ENCODE measurements around the gene CLK2. TPM values are rescaled to one million over a fixed set of nuclear protein-coding genes. Genes with fewer than 3 reads are reported as not detected.

CLK2 gene
- total and polyA plus RNA-seq, 9 of the 15 experiments (the other 6 are each of a cell fraction or from before 2014, with no cell fraction given), result 13.5 to 81.4 (median 39.6) TPM

DNA sequence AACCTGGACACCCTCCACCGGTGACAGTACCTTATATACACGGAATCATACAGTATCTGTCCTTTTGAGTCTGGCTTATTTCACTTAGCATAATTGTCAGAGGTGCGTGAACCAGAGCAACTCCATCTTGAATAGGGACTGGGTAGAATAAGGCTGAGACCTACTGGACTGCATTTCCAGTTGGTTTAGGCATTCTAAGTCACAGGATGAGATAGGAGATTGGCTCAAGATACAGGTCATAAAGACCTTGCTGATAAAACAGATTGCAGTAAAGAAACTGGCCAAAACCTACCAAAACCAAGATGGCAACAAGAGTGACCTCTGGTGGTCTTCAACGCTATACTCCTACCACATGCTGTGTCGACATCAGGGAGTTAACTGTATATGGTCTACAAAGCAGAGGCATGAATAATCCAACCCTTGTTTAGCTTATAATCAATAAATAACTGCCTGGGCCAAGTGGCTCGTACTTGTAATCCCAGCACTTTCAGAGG lies 34.0 kb upstream of the CLK2 start (continued):
- TF ChIP-seq, protein P1, sequence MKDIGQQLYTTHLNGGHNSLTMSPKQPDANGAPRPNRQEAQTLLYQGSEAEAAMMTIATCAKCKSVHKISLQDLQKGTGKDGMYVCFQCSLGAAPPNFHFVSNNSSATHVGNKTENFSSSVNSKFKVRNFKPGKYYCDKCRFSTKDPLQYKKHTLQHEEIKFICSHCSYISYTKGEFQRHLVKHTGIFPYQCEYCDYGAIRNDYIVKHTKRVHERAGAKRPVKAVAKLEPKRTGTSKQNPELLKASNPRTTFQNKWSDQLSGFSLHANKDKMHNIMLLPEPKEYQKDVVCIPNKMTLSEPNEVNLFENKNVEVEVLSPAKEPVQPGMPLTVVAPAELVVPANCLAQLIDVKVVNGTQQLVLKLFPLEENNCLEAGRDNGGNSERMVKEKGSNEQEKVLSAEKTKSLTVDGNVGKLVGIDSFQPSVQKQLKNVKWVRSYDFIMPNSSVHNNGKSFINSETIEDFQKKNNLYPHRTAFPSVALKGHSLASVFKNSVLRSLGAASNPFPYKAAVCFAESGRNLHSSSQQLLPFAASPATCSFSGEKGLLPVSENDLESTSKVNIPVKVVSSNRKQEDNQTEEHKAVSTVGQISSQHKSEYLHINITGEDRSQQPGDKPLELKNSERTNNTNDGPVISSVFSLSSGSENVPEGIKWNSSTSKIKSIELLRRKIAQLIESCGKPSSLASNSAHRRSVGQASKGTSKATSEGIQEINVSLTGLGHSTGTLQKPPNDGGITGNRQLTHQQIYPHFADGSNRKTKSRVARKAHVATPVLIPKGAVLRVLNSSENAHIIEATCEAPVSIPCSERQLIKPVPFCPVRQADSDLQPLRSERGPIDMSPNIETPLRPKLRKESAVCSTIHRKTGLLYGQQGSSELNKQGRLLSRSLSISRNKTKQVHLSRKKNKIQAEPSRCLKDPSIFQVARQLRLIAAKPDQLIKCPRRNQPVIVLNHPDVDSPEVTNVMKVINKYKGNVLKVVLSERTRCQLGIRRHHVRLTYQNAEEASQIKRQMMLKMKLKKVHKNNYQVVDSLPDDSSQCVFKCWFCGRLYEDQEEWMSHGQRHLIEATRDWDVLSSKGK (CRISPR knock-in tag; IDR thresholded peaks at IDR 0.05), result no peak
- no peak for TF ChIP-seq MEF2A (IDR thresholded peaks at IDR 0.05; ENCODE audit: control insufficient read depth, low read depth, low read length)
- TF ChIP-seq DMBX1 (CRISPR knock-in tag; IDR thresholded peaks at IDR 0.05; ENCODE audit: borderline replicate concordance), result peak; percentile 99
- TF ChIP-seq PYGO2 (tag; IDR thresholded peaks at IDR 0.05), result peak; percentile 96
- no peak for TF ChIP-seq NFRKB (IDR thresholded peaks at IDR 0.05; ENCODE audit: low read depth)
- TF ChIP-seq ZNF134 (CRISPR knock-in tag; conservative IDR thresholded peaks at IDR 0.05), result peak; percentile 81
- TF ChIP-seq, protein P2, sequence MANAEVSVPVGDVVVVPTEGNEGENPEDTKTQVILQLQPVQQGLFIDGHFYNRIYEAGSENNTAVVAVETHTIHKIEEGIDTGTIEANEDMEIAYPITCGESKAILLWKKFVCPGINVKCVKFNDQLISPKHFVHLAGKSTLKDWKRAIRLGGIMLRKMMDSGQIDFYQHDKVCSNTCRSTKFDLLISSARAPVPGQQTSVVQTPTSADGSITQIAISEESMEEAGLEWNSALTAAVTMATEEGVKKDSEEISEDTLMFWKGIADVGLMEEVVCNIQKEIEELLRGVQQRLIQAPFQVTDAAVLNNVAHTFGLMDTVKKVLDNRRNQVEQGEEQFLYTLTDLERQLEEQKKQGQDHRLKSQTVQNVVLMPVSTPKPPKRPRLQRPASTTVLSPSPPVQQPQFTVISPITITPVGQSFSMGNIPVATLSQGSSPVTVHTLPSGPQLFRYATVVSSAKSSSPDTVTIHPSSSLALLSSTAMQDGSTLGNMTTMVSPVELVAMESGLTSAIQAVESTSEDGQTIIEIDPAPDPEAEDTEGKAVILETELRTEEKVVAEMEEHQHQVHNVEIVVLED (CRISPR knock-in tag; IDR thresholded peaks at IDR 0.05), result peak; percentile 82
- TF ChIP-seq, protein P3, sequence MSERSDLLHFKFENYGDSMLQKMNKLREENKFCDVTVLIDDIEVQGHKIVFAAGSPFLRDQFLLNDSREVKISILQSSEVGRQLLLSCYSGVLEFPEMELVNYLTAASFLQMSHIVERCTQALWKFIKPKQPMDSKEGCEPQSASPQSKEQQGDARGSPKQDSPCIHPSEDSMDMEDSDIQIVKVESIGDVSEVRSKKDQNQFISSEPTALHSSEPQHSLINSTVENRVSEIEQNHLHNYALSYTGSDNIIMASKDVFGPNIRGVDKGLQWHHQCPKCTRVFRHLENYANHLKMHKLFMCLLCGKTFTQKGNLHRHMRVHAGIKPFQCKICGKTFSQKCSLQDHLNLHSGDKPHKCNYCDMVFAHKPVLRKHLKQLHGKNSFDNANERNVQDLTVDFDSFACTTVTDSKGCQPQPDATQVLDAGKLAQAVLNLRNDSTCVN (CRISPR knock-in tag; IDR thresholded peaks at IDR 0.05), result peak; percentile 85; the same call in 1 of the 2 replicates
- TF ChIP-seq ILK (tag; IDR thresholded peaks at IDR 0.05; ENCODE audit: borderline replicate concordance, low read depth), result peak; percentile 87
- TF ChIP-seq, protein P4, sequence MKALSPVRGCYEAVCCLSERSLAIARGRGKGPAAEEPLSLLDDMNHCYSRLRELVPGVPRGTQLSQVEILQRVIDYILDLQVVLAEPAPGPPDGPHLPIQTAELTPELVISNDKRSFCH (CRISPR knock-in tag; IDR thresholded peaks at IDR 0.05), result peak; percentile 89
- TF ChIP-seq, protein P4 (tag; IDR thresholded peaks at IDR 0.05), result peak; percentile 99
- TF ChIP-seq HMG20B (CRISPR knock-in tag; IDR thresholded peaks at IDR 0.05), result no peak
- peak; percentile 75 for TF ChIP-seq ZNF324 (CRISPR knock-in tag; IDR thresholded peaks at IDR 0.05)
- TF ChIP-seq, protein P5, sequence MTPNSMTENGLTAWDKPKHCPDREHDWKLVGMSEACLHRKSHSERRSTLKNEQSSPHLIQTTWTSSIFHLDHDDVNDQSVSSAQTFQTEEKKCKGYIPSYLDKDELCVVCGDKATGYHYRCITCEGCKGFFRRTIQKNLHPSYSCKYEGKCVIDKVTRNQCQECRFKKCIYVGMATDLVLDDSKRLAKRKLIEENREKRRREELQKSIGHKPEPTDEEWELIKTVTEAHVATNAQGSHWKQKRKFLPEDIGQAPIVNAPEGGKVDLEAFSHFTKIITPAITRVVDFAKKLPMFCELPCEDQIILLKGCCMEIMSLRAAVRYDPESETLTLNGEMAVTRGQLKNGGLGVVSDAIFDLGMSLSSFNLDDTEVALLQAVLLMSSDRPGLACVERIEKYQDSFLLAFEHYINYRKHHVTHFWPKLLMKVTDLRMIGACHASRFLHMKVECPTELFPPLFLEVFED (CRISPR knock-in tag; conservative IDR thresholded peaks at IDR 0.05), result peak; percentile 84
- peak; percentile 21; the same call in 1 of the 2 replicates for TF ChIP-seq LCOR (CRISPR knock-in tag; IDR thresholded peaks at IDR 0.05)
- no peak for TF ChIP-seq ZC3H8 (IDR thresholded peaks at IDR 0.05)
- TF ChIP-seq U2AF1 (optimal IDR thresholded peaks at IDR 0.05; ENCODE audit: low read depth, low read length), result no peak
- 0 out of 2 replicates have a peak, but pooled peaks have one; percentile 45 for TF ChIP-seq ZNF561 (CRISPR knock-in tag; conservative IDR thresholded peaks at IDR 0.05)
- TF ChIP-seq, protein P6, sequence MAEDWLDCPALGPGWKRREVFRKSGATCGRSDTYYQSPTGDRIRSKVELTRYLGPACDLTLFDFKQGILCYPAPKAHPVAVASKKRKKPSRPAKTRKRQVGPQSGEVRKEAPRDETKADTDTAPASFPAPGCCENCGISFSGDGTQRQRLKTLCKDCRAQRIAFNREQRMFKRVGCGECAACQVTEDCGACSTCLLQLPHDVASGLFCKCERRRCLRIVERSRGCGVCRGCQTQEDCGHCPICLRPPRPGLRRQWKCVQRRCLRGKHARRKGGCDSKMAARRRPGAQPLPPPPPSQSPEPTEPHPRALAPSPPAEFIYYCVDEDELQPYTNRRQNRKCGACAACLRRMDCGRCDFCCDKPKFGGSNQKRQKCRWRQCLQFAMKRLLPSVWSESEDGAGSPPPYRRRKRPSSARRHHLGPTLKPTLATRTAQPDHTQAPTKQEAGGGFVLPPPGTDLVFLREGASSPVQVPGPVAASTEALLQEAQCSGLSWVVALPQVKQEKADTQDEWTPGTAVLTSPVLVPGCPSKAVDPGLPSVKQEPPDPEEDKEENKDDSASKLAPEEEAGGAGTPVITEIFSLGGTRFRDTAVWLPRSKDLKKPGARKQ (CRISPR knock-in tag; IDR thresholded peaks at IDR 0.05), result peak; percentile 24; the same call in 1 of the 2 replicates
